ENCODE measurements around the gene RGS7.
"Not testable (repeated sequence)": the region's sequence is repeated elsewhere in the genome, so short reads cannot be mapped to it uniquely, and the experiment has no call there.

RGS7 gene

DNA sequence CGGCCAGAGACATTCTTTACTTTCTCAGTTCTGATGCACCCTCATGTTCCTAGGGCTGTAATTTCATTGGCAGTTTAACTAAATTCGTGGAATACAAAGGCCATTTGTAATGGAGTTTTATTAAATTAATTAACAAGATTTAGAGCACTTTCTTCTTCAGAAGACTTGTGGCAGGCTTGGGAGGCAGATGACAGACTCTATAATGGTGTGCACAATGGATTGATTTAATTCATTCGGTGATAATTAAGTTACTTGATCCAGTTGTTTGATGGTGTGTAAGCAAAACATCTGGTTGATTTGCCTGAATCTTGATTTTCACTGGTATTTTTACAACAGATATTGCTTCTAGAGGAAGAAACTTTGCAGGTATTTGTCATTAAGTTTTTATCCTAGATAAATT is 383.1 kb downstream of the RGS7 start:
- peaks cover 5% of the 10 kb centered on the region for H3K9me3 Mint-ChIP-seq (ENCODE audit: low read depth)
- H3K27me3 Mint-ChIP-seq: no peaks in the 10 kb centered on the region
- no peak overlapping the region for H3K4me3 Mint-ChIP-seq
- no peaks in the 10 kb centered on the region for H3K36me3 Mint-ChIP-seq
- H3K4me1 Mint-ChIP-seq (ENCODE audit: low read depth): no peaks in the 10 kb centered on the region
- no peak overlapping the region for H3K27ac Mint-ChIP-seq

GRCh38 chr1:240972059-240972458 is 384.9 kb downstream of the RGS7 start:
- H3K27me3 Mint-ChIP-seq; H3K4me1 Mint-ChIP-seq (ENCODE audit: low read depth); H3K27ac Mint-ChIP-seq; H3K4me3 Mint-ChIP-seq; H3K9me3 Mint-ChIP-seq (ENCODE audit: low read depth); H3K36me3 Mint-ChIP-seq: not testable (repeated sequence)

DNA sequence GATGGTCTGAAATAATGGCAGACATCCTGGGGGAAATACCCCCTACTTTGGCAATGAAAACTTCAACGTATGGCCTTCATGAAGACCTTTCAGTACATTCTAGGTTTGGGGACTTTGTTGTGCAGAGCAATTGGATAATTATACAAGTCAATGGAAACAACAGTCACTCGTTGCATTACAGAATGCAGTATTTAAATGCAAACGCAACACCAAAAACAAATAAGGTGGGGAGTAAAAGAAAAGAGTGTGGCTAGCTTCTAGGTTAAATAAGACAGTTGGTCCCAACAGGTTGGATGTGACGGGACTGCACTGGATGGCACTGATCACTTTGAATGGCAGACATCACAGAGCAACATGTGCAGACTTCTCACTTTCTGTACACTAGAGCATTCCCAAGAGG is 386.8 kb downstream of the RGS7 start:
- peaks cover 5% of the 10 kb centered on the region for H3K9me3 Mint-ChIP-seq (ENCODE audit: low read depth)
- H3K4me1 Mint-ChIP-seq (ENCODE audit: low read depth): no peaks in the 10 kb centered on the region
- no peak overlapping the region for H3K27ac Mint-ChIP-seq
- H3K36me3 Mint-ChIP-seq: no peaks in the 10 kb centered on the region
- H3K4me3 Mint-ChIP-seq: no peak overlapping the region
- H3K27me3 Mint-ChIP-seq: no peaks in the 10 kb centered on the region

DNA sequence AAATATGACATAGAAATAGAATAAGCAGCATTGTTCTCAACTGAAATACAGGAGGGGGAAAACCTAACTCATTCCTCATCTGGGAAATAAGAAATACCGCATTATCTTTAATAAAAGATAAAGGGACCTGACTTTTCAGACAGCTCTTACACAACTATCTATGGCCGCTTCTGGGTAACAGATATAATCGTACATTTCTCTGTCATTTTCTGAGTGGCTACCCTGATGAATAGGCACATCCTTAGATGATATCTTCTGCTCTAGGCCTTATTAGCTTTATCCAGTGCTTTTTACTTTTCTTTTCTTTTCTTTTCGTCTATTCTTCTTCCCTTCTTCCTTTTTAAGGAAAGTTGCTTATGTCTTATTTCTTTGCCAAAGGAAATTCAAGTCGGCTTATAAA is 388.1 kb downstream of the RGS7 start:
- Mint-ChIP-seq H3K9me3 (ENCODE audit: low read depth) (peaks cover 5% of the 10 kb centered on the region), H3K36me3 (no peaks in the 10 kb centered on the region), H3K27ac (no peak overlapping the region), H3K4me3 (no peak overlapping the region), H3K4me1 (ENCODE audit: low read depth) (no peaks in the 10 kb centered on the region), H3K27me3 (no peaks in the 10 kb centered on the region)

DNA sequence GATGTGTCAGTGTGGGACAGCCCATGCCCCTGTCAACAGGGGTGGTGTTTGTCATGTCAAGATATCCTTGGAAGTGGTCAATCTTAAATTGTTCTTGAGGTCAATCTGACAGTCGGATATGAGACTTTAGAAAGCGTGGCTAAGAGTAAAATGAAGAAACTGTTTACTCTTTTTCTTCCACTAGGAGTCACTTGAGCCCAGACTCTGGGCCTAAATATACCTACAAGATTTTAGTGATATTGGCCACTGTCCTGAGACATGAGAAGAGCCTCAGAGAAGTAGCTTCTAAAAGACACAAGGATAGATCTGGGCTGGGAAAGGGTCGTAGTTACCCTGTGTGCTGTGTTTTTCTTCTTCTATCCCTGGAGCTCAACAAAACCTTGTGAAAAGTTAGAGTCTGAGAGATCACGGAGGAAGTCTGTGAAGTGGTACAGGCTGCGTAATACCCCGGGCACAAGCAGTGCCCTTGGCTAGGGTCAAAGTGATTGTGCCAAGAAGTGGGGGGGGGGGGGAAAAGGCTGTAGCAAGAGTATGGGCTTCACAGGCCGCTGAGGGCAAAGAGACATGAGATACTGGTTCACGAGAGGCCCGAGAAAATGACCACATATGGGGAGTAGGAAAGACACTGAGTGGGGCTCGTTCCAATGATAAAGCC is 389.8 kb downstream of the RGS7 start:
- no peaks in the 10 kb centered on the region for H3K36me3 Mint-ChIP-seq
- H3K9me3 Mint-ChIP-seq (ENCODE audit: low read depth): peaks cover 5% of the 10 kb centered on the region
- no peaks in the 10 kb centered on the region for H3K4me1 Mint-ChIP-seq (ENCODE audit: low read depth)
- H3K27ac Mint-ChIP-seq: no peak overlapping the region
- H3K27me3 Mint-ChIP-seq: no peaks in the 10 kb centered on the region
- no peak overlapping the region for H3K4me3 Mint-ChIP-seq

GRCh38 chr1:240965581-240966091 is 391.4 kb downstream of the RGS7 start:
- no peaks in the 10 kb centered on the region for H3K4me1 Mint-ChIP-seq (ENCODE audit: low read depth)
- H3K27me3 Mint-ChIP-seq: no peaks in the 10 kb centered on the region
- H3K36me3 Mint-ChIP-seq: no peaks in the 10 kb centered on the region
- H3K27ac Mint-ChIP-seq: no peak overlapping the region
- no peak overlapping the region for H3K4me3 Mint-ChIP-seq
- peaks cover 5% of the 10 kb centered on the region for H3K9me3 Mint-ChIP-seq (ENCODE audit: low read depth)

- no peak overlapping the region for H3K4me3 Mint-ChIP-seq
- H3K9me3 Mint-ChIP-seq (ENCODE audit: low read depth): no peaks in the 10 kb centered on the region
- no peak overlapping the region for H3K27ac Mint-ChIP-seq
- H3K27me3 Mint-ChIP-seq: no peaks in the 10 kb centered on the region
- no peaks in the 10 kb centered on the region for H3K36me3 Mint-ChIP-seq
- H3K4me1 Mint-ChIP-seq (ENCODE audit: low read depth): no peaks in the 10 kb centered on the region
These were observed 394.9 kb downstream of the RGS7 start for GRCh38 chr1:240962086-240962485.

DNA sequence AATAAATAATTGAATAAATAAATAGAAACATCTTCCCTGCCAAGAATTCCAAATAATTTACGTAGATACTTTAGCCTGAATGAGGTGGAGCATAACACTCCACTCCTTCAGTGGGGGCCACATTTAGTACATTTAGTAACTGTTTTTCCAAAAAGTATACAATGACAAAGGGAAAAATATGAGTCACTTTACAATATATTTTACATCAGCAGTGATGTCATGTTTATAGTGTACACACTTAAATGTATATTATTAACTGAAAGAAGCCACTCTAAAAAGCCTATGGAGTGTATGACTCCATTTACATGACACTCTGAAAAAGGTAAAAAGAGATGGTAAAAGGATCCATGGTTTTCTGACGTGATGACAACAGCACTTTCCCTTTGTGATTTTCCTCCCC is 400.6 kb downstream of the RGS7 start:
- H3K27me3 Mint-ChIP-seq: no peaks in the 10 kb centered on the region
- no peak overlapping the region for H3K27ac Mint-ChIP-seq
- no peaks in the 10 kb centered on the region for H3K9me3 Mint-ChIP-seq (ENCODE audit: low read depth)

GRCh38 chr1:240956020-240956419 is 401.0 kb downstream of the RGS7 start:
- Mint-ChIP-seq H3K4me3 (no peak overlapping the region), H3K27me3 (no peaks in the 10 kb centered on the region), H3K4me1 (ENCODE audit: low read depth) (no peaks in the 10 kb centered on the region), H3K36me3 (no peaks in the 10 kb centered on the region), H3K9me3 (ENCODE audit: low read depth) (no peaks in the 10 kb centered on the region), H3K27ac (no peak overlapping the region)

More for the DNA sequence above, 400.6 kb downstream of the RGS7 start:
- H3K4me1 Mint-ChIP-seq (ENCODE audit: low read depth): no peaks in the 10 kb centered on the region
- no peaks in the 10 kb centered on the region for H3K36me3 Mint-ChIP-seq
- H3K4me3 Mint-ChIP-seq: no peak overlapping the region

- no peak overlapping the region for H3K4me3 Mint-ChIP-seq
- no peak overlapping the region for H3K27ac Mint-ChIP-seq
- no peaks in the 10 kb centered on the region for H3K27me3 Mint-ChIP-seq
- no peaks in the 10 kb centered on the region for H3K36me3 Mint-ChIP-seq
- H3K4me1 Mint-ChIP-seq (ENCODE audit: low read depth): no peaks in the 10 kb centered on the region
- H3K9me3 Mint-ChIP-seq (ENCODE audit: low read depth): no peaks in the 10 kb centered on the region
These were observed 409.4 kb downstream of the RGS7 start for GRCh38 chr1:240947438-240948224.

DNA sequence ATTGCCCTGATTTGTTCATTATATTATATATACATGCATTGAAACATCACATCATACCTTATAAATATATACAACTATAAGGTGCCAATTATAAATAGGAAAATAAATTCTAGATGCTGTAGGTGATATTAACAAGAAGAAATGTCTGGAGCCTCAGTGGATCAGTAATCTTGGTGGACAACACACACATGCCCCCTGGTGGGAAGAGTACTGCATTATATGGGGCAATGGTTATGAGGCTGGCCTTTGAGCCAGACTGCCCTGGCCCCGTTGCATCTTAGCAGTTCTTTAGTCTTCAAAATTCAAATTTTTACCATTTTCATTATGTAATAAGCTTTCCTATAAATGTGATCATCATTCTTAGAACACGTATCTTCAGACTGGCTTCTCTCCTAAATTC is 410.1 kb downstream of the RGS7 start:
- no peak overlapping the region for H3K4me3 Mint-ChIP-seq
- no peaks in the 10 kb centered on the region for H3K27me3 Mint-ChIP-seq

DNA sequence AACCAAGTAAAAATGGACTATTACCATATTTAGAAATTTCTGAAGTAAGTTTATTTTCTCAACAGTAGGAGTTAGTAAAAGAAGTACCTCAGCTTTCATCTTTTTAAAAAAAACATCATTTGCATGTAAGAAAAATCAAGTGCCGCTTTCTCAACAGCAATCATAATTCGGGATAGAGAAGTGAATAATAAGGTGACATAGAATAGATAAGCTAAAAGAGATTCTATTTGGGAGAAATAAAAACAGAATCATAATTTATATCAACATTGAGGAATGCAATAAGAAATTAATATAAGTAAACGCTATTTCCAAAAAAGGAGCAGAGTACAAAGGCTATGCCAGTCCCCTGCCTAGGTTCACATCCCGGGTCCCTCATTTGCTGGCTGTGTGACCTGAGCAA is 414.1 kb downstream of the RGS7 start:
- Mint-ChIP-seq H3K4me3 (no peak overlapping the region), H3K27ac (no peak overlapping the region), H3K36me3 (no peaks in the 10 kb centered on the region), H3K4me1 (ENCODE audit: low read depth) (no peaks in the 10 kb centered on the region), H3K27me3 (no peaks in the 10 kb centered on the region), H3K9me3 (ENCODE audit: low read depth) (peaks cover 5% of the 10 kb centered on the region)

More for the DNA sequence above, 410.1 kb downstream of the RGS7 start:
- H3K9me3 Mint-ChIP-seq (ENCODE audit: low read depth): no peaks in the 10 kb centered on the region
- H3K27ac Mint-ChIP-seq: no peak overlapping the region
- no peaks in the 10 kb centered on the region for H3K36me3 Mint-ChIP-seq
- no peaks in the 10 kb centered on the region for H3K4me1 Mint-ChIP-seq (ENCODE audit: low read depth)

DNA sequence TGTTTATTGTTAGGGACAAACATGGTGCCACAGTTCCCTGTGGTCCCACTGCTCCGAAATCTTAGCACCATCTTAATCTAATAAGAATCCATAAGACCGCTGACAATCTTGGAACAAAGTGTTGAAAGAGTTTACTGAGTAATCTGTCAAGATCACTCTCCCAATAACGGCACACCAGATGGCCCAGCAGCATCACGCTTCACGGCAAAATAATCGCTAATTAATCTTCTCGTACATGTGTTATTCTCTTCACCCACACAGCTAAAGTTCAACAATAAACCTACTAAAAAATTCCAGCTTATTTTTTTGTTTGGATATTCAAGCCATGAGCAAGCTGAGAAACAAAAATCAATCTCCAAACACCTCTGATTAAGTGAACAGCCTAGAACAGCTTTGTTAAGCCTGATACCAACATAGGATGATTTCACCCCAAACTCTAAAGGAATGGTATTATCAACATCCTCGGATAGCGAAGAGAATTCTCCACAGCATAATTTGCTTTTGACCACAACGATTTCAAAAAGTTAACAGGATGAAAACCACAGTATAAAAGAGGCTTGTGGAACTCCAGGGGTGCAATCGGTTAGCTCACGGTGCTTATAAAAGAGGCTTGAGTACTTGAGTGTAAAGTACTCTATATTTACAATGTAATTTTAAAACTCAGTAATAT is 415.2 kb downstream of the RGS7 start:
- Mint-ChIP-seq H3K27ac (no peak overlapping the region), H3K4me1 (ENCODE audit: low read depth) (no peaks in the 10 kb centered on the region)

DNA sequence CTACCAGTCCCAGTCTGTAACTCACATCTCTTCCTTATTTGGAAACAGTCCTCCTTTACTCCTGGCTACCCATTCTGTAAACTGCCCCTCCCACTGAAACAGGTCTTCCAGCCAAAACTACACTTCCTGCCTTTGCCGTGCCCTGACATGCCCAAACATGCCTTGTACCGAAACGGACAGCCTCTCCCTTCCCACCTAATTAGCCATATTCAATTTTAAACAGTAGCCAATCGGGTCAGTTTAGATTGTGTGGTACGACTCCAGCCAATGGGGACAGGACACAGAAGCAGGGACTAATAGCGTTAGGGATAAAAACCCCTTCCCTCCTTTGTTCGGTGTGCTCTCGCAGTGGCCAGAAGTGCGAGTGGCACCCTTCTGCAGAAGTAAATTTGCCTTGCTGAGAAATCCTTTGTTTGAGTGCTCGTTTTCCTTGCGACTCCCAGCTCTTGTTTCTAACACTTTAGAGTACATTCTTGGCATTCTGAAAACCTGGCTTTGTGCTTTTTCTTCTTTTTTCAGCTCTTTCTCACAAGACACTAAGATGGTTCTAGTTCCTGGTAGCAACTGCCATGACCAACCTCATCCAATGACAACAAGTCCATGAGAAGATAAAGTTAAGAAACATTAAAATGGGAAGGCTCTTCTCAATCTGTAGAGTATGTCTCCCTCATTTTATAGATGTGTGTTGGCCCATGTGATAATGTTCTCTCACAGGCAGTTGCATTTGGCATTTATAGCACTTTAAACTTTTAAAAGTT is 419.9 kb downstream of the RGS7 start:
- Mint-ChIP-seq H3K9me3 (ENCODE audit: low read depth) (peaks cover 17% of the 10 kb centered on the region), H3K27me3 (no peaks in the 10 kb centered on the region), H3K4me3 (no peak overlapping the region), H3K27ac (no peak overlapping the region), H3K4me1 (ENCODE audit: low read depth) (no peaks in the 10 kb centered on the region), H3K36me3 (peaks cover 2% of the 10 kb centered on the region)

More for the DNA sequence above, 415.2 kb downstream of the RGS7 start:
- H3K4me3 Mint-ChIP-seq: no peak overlapping the region
- peaks cover 14% of the 10 kb centered on the region for H3K9me3 Mint-ChIP-seq (ENCODE audit: low read depth)
- H3K36me3 Mint-ChIP-seq: peaks cover under 1% of the 10 kb centered on the region
- H3K27me3 Mint-ChIP-seq: no peaks in the 10 kb centered on the region

- peaks cover 17% of the 10 kb centered on the region for H3K9me3 Mint-ChIP-seq (ENCODE audit: low read depth)
- no peaks in the 10 kb centered on the region for H3K4me1 Mint-ChIP-seq (ENCODE audit: low read depth)
- peaks cover 2% of the 10 kb centered on the region for H3K36me3 Mint-ChIP-seq
- H3K27me3 Mint-ChIP-seq: no peaks in the 10 kb centered on the region
- H3K4me3 Mint-ChIP-seq: no peak overlapping the region
- no peak overlapping the region for H3K27ac Mint-ChIP-seq
These were observed 421.1 kb downstream of the RGS7 start for GRCh38 chr1:240935920-240936319.
